T-helper 2 cell (primary cell): ENCODE measurements around the gene FAS.
"Not testable (repeated sequence)": the region's sequence is repeated elsewhere in the genome, so short reads cannot be mapped to it uniquely, and the experiment has no call there.

Experiments
- DNase-seq, 5 experiments: peaks; one replicate each; pipeline versions ENCODE4 v3.0.0 to v3.0.0-alpha.2; 2012 to 2022

Gene FAS

DNA sequence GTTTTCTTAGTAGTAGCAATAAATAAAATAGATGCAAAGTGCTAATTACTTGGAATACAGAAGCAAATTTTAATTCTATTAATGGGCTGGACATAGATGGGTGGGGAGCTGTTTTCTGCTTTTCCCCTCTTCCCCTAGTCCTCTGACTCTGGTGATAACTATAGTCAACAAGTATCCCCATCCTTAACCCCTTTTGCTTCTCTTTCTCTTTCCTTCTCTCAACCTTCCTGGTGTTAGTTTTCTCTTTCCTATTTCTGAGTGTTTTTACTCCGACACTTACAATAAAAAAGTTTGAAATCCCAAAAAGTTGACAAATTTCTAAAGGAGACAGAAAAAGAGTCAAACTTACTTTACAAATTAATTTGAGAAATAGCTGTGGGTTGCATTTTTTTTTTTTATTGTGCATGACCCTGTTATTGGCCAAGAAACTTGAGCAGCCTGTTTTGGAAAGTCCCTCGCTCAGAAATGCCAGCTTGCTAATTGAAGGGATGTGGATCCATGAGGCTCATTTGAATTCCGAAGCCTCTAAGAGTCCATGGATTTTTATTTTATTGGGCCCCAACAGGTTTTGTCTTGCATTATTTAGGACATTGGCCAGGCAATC is 2.4 kb downstream of the FAS start:
- DNase-seq: no peak

DNA sequence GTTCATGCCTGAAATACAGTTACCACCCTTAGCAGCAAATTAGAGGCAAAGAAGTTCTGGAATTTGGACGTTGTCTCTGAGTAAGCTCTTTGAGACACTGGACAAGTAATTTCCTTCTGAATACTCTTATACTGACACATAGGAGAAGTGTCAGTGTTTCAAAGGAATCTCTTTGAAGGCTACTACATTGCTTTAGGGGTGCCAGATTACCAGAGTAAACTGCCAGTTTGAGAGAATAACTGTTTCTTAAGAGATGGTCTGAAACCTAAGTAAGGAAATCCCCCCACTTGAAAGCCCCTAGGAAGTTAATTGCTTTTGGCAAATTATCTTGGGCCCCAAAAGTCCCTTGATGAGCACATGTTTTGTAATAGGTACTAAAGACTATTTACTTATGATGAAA is 3.4 kb downstream of the FAS start:
- DNase-seq: no peak

DNA sequence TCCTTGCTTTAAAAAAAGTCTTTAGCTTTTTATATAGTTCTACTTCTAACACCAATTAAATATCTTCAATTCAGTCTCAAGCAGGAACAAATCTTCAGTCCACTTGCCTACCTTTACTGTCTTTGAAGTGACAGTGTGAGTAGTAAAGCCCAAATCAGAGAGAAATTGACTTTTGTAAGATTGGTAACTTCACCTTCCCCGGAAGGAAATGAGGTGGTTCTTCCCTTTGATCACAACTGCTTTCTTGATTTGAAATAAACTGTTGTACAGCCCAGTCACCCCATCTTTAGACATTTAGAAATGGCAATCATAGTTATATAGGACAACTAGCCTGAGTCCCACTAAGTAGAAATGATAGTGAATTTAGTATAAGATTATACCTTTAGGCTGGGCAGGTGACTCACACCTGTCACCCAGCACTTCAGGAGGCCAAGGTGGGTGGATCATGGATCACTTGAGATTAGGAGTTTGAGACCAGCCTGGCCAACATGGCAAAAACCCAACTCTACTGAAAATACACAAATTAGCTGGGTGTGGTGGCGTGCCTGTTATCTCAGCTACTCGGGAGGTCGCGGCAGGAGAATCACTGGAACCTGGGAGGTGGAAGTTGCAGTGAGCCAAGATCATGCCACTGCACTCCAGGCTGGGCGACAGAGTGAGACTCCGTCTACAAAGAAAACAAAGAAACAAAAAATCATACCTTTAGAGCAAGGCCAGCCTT is 4.7 kb downstream of the FAS start:
- peak in 1 of 5 experiments; percentile 72 for DNase-seq

DNA sequence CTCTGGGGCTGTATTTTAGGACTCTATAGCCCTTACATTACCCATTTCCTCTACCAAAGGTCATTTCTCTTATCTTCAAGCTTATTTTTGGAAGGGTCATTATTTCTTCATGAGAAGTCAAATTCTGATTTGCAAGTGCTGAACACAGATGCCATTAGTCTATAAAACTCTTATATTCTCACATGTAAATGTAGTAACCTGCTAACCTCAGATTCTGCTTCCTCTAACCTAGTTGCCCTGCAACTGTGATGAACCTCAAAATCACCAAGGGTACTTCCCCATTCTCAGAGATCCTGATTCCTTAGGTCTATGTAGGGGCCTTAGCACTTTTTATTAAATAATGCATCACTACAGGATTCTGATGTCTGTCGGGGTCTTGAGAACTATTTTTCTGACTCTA is 6.3 kb downstream of the FAS start:
- peak in 1 of 5 experiments; percentile 40 for DNase-seq

DNA sequence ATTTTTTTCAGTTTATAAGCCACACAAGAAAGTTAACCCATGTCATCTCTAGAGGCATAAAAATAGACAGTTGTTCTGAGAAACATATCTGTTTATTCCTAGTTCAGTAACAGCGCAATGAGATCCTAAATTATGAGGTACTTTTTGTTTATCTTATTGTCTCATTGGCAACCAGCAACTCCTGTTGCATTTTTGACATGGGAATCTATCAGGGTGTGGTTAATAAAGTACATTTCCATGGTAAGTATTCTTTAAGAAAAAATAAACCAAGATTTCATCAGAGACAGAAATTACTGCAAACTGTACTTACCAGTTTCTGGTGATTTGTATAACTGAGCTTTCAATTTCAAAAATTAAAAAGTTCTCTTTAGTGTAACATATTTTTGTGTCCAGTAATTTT is 9.0 kb downstream of the FAS start:
- DNase-seq: no peak

DNA sequence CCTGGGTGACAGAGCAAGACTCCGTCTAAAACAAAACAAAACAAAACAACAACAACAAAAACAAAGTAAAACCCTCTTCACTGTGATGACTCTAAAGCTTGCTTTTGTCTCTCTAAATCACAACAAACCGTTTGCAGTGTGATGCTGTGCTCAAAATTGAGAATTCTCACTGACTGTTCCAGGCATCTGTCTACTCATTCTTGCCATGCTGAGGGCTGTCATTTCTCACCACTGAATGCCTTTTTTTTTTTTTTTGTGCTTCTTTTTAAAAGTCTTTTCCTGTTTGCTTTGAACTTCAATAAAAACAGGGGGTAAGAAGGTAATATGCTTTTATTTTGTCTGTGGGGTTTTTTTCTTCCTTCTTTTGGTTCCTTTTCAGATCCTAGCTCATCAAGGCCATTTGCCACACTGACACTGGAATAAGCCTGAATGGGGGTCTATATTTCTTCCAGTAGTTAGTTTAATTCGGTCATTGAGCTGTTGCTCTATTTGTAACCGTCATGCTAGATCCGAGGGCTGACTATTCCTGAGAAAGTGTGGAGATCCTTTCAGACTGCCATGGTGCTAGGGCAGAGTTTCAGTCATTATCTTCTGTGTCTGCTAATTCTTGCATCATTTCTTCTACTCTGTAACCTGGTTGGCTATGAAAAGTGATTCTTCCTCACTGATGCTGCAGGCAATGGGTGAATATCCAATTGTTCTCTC is 10.6 kb downstream of the FAS start:
- peak in 1 of 5 experiments; percentile 91 for DNase-seq

DNA sequence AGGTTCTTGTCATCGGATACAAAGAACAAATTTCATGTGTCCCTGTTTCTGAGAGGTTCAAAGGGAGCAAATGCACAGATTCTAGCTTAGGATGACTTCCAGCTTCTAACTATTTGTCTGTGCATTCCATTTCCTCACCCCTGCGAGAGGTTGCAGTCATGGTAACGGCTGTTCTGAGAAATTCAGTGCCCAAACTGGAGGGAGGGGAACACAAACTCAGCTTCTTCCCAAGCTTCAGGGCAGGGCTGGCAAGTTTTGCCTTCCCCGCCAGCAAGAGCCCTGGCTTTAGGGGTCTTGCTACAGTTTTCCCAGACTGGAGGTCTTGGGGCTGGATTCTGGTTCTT is 11.1 kb downstream of the FAS start:
- DNase-seq: peak in 1 of 5 experiments; percentile 49

DNA sequence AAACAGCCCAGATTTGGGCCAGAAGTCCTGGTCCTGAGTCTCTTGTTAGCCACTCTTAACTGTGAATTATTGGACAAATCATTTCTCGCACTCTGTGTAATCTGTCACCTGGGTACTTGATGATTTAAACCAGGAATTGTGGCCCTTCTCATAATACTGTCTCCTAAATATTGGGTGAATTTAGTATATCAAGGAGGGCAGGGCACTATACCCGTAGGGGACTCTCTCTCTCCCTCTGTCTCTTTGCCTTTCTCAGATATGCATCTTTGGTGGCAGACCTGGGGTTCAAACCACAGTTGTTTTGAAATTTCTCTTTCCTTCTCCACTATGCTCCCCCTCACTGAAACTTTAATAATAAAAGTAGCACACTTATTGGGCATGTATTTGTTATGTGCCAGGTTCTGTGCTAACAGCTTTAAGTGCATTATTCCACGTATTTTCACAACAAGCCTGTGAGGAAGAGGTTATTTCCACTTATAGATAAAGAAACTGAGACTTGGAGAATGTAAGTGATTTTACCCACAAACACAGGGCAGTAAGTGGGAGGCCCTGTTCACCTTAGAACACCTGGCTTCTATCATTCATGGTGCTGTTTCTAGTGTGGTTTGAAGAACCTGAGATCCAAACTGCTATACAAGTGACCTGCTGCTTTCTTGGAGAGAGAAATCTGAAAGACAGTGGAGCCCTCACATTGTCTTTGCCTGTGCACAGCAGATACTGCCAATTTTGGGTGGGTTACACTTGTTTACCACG is 11.8 kb downstream of the FAS start:
- peak in 1 of 5 experiments; percentile 74 for DNase-seq

DNA sequence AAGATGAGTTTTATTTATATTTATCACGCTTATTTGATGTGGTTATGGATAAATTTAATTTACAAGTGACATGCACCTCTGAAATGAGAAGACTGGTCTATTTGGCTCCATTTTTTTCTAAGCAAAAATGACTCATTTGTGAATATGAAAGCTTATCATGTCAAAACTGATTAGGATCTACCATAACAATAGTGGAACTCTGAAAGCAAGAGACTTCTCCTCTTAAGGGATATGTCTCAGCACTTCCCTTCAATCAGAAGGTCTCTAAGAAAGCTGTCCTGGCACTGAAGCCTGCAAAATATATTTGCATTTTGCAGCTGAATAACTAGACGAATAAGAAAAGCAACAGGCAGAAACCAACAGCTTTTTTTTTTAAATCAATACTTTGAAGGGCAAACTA is 12.7 kb downstream of the FAS start:
- DNase-seq: peak in 1 of 5 experiments; percentile 88

DNA sequence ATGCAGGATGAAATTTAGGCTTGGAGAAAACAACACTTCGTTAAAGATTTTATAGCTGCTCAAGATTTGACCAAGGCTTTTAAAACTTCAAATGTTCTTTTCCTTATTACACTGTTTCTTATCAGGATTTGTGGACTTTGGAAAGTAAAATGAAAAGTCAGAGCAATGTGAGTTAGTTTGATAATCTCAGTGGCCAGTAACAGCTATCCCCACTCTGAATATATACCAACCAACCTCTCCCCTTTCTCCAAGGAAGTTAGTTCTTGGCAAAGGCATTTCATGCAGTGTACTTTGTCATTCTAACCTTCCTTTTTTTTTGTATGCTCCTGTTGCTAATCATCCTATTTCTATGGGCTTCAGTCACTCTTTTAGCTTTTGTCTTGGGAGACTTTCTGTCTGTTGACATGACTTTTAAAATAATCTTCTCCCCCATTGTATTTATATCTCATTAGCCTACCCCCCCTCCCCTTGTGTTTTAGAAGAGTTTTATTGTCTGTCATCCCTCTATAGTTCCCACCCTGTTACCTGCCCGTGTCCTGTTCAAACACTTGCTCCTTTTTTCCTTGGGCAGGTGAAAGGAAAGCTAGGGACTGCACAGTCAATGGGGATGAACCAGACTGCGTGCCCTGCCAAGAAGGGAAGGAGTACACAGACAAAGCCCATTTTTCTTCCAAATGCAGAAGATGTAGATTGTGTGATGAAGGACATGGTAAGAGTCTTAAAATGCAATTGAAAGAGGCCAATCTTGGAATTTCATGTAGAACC is 16.7 kb downstream of the FAS start:
- DNase-seq: no peak

DNA sequence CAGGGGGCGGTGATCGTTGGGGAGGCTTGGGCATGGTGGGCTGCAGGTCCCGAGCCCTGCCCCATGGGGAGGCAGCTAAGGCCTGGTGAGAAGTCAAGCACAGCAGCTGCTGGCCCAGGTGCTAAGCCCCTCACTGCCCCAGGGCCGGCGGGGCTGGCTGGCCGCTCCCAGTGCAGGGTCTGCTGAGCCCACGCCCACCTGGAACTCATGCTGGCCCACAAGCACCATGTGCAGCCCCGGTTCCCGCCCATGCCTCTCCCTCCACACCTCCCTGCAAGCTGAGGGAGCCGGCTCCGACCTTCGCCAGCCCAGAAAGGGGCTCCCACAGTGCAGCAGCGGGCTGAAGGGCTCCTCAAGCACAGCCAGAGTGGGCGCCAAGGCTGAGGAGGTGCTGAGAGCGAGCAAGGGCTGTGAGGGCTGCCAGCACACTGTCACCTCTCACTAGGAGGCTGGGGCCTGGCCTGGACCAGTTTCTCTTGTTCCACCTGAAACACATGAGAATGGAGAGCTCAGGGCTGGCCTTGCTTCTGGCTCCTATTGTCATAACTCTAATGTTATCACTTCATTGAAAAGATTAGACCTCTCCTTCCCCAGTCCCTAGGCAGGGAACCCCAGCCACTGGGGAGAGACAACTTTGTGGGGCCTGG is 28.2 kb downstream of the FAS start:
- not testable (repeated sequence) for DNase-seq

DNA sequence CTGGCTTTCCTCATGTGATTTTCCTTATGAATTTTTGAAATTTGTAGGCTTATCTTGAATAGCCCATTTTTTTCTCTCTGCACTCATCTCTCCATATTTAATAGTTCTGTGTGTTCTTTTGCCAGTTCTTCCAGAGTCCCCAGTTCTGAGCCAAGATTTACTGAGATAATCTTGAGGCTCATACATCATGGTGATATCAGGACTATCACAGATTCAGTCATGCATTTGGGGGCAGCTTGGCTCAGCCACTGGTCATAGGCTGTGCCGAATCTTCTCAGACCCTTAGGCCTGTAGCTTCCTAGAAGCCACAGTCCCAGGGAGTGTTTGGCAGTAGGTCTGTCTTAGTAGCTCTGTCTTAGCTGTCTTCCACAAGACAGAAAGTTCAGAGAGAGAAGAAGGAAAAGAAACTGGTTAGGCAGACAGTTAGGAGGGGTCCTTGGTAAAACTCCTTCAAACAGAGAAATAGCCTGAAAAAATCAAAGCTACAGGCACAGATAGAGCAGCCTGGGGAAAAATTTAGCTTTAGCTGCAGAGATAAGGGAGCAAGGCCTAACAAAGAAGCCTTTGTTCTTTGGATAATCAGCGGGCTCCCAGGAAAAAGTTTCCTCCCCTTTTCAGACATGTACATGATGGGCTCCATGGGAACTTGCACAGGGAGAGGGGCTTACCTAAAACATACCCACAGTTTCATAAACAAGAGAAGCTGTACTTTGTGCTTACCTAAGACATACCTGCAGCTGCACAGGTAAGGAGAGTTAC is 29.1 kb downstream of the FAS start:
- DNase-seq: no peak

DNA sequence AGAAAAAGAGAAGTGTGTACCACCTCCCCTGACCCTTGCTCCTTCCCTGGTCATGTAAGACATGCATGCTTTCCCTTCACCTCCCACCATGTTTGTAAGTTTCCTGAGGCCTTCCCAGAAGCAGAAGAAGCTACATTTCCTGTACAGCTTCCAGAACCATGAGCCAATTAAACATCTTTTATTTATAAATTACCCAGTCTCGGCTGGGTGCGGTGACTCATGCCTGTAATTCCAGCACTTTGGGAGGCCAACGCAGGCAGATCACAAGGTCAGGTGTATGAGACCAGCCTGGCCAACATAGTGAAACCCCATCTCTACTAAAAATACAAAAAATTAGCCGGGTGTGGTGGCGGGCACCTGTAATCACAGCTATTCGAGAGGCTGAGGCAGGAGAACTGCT is 30.9 kb downstream of the FAS start:
- not testable (repeated sequence) for DNase-seq

DNA sequence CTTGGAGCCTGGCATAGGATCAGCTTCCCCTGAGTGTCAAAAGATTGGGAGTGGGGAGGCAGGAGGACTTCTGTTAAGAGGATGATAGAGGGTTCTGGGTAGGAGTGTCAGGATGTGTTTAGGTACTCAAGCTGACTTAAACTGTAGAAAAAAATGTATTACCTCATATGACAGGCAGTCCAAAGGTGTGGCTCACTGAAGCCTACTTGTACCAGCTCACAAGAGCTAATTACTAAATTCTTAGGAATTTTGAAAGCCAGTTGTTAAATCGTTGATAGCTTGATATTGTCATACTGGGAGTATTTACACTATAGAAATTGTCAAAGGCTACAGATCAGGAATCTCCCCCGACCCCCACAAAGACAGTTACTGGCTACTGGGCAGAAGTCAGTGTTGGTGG is 32.1 kb downstream of the FAS start:
- no peak for DNase-seq

DNA sequence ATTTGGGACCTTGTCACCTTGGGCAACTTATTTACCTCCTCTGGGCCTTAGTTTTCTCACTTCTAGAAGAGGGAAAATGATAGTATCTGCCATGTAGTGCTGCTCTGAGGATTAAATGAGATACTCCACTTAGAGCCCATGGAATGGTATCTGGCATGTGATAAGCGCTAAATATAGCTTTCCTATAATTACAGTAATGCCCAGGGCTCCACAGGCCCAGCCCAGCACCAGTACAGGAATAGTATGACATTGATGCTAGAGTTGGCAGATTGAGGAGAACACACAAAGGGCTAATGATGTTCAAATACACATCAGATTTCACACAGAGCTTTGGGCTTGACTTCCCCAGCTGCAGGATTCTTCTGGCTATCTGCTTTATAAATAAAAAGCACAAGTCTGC is 34.9 kb downstream of the FAS start:
- DNase-seq: no peak

DNA sequence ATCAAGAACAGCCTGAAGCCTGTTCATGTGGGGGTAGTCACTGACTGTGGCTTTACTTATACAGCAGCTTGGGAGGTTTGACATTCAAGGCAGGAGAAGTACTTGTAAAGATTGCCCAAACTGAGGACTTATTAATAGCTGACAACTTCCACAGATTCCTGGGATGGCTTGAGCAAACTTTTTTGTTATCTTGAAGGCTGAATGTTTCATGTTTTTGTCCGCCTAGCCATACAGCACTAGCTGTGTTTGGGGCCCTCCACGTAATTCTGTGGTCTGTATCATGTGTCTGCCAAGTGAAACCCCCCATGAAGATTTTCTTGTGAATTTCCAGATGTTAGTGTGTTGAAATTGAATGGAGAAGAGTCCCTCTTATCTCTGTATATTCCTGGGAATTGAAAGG is 38.6 kb downstream of the FAS start:
- DNase-seq: no peak

DNA sequence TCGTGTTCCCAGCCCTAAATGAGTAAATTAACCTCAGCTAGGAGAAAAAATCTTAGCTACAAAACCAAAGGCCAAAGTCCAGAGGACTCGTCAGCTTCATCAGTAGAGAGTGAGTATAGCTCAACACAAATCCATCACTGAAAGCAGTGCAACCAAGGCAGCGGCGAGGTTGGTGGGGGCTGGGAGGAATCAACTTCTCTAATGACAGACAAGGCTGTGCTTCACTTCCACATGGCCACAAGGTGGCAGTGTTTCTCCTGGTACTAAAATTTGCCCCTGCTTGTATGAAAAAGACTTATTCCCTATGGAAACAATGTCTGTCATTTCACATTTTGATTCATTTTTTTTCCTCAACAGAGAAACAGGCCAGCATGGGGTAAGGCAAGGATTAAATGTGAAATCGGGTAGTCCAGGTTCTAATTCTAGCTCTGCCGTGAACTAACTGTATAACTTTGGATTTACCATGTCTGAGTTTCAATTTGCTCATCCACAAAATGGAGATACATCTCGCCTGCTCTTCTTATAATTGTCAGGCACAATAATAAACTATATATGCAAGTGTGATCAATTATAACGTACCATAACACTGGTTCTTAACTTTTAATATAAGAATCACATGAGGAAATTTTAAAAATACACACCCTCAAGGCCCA is 39.3 kb downstream of the FAS start:
- peak; percentile 17 to 73 (median 48) for DNase-seq

DNA sequence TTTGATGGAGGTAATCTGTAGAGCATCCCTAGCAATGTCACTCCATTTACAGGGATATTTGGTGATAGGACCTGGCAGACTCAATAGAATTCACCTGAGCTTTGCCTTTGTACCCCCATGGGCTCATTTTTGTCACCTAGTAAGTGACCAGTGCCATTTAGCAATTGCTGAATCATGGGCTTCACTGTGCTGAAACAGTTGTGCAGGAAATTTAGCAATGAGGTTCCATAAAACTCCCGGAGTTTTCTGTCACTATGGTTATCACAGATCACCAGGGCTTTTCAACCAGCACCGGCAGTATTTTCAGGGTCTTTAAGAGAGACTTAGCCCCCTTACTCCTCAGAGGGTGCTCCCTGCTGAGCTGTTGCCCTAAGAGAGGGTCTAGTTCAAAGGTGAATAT is 40.2 kb downstream of the FAS start:
- DNase-seq: no peak

DNA sequence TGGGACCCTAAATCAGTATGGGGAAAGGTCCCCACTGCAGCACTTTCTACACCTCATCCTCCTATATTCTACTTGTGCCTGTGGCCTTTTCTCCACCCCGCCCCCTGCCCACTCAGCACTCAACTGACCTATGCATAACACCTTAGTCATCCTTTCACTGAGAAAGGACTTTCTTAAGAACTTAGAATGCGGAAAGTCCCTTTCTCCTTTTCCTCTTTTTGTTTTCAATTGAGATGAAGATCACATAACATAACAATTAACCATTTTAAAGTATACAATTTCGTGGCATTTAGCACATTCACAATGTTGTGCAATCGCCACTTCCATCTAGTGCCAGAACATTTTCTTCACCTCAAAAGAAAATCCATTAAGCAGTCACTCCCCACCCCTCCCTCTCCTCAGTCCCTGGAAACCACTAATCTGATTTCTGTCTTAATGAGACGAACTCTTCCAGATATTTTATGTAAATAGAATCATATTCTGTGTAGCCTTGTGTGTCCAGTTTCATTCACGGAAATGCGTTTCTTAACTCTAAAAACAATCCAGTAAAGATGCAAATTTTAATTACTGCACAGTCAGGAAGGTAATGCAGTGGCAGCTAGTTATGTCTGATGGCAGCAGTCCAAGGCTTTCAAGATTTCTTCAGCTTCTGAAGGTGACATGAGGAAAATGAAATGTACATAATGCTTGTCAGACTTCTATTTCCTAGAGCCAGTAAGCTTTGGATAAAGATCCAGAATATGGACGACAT is 41.7 kb downstream of the FAS start:
- peak in 2 of 5 experiments; percentile 47 to 72 for DNase-seq

DNA sequence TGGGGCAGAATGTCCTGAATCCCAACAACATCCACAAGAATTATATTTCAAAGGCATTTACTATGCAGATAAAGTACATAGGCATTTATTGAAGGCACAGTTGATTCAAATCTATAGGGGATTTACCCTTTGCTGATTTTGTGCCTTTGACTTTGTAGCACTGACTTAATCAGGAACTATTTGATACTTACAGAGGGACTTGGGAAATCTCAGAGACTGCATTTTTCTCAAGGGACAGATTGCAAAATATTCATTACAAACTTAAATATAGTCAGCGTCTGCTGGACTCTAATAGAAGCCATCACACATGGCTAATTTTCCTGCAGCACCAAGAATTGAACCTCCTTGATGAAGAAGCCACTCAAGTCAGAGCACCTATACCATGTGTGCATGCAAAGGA is 44.9 kb downstream of the FAS start:
- DNase-seq: no peak
